ENCODE results near the gene TRABD2B.

The TRABD2B gene

GRCh38 chr1:47759936-47760629 lies 237.1 kb downstream of the TRABD2B start:
- DNase-seq, result peak in 3 of 42 donors; percentile 7 to 26 (median 16)
- intact Hi-C loops (cut with DNase I), result no loop called here

- peak in 3 of 42 donors; percentile 10 to 24 (median 13) for DNase-seq
- intact Hi-C loops (cut with DNase I), result no loop called here
These were observed 237.8 kb downstream of the TRABD2B start for GRCh38 chr1:47759251-47759935.

- intact Hi-C loops (cut with DNase I), result no loop called here
- peak in 2 of 42 donors; percentile 6 to 19 for DNase-seq
These were observed 238.6 kb downstream of the TRABD2B start for GRCh38 chr1:47758341-47759250.

- intact Hi-C loops (cut with DNase I), result no loop called here
- DNase-seq, result peak in 1 of 42 donors; percentile 15
These were observed 239.8 kb downstream of the TRABD2B start for GRCh38 chr1:47757226-47757975.

GRCh38 chr1:47756411-47756810 lies 240.8 kb downstream of the TRABD2B start:
- peak in 1 of 42 donors; percentile 32 for DNase-seq
- intact Hi-C loops (cut with DNase I), result no loop called here

GRCh38 chr1:47756006-47756405 lies 241.2 kb downstream of the TRABD2B start:
- DNase-seq, result peak in 1 of 42 donors; percentile 18
- intact Hi-C loops (cut with DNase I), result no loop called here

- DNase-seq, result peak in 6 of 42 donors; percentile 12 to 57 (median 24)
- intact Hi-C loops (cut with DNase I), result no loop called here
These were observed 241.8 kb downstream of the TRABD2B start for GRCh38 chr1:47755101-47755990.

- intact Hi-C loops (cut with DNase I), result no loop called here
- DNase-seq, result no peak
These were observed 243.0 kb downstream of the TRABD2B start for GRCh38 chr1:47754221-47754620.

- intact Hi-C loops (cut with DNase I), result no loop called here
- no peak for DNase-seq
These were observed 243.4 kb downstream of the TRABD2B start for GRCh38 chr1:47753808-47754207.

- peak in 1 of 42 donors; percentile 15 for DNase-seq
These were observed 244.6 kb downstream of the TRABD2B start for GRCh38 chr1:47752559-47752958.

GRCh38 chr1:47751996-47752451 lies 245.2 kb downstream of the TRABD2B start:
- DNase-seq, result peak in 1 of 42 donors; percentile 38
- intact Hi-C loops (cut with DNase I), result no loop called here

More at GRCh38 chr1:47752559-47752958, 244.6 kb downstream of the TRABD2B start:
- intact Hi-C loops (cut with DNase I), result no loop called here

- DNase-seq, result no peak
- intact Hi-C loops (cut with DNase I), result no loop called here
These were observed 246.0 kb downstream of the TRABD2B start for GRCh38 chr1:47751193-47751592.

- intact Hi-C loops (cut with DNase I), result no loop called here
These were observed 251.2 kb downstream of the TRABD2B start for GRCh38 chr1:47745715-47746609.

GRCh38 chr1:47742890-47743760 lies 254.1 kb downstream of the TRABD2B start:
- intact Hi-C loops (cut with DNase I), result no loop called here
- no peak for DNase-seq

More at GRCh38 chr1:47745715-47746609, 251.2 kb downstream of the TRABD2B start:
- DNase-seq, result peak in 1 of 42 donors; percentile 34

GRCh38 chr1:47738560-47739182 lies 258.5 kb downstream of the TRABD2B start:
- peak in 25 of 42 donors; percentile 28 to 72 (median 48) for DNase-seq
- intact Hi-C loops (cut with DNase I), result no loop called here

Data from head of caudate nucleus (tissue), 42 donors.